GM12892 (cell line): Measurements from ENCODE around the gene DHRS1.

Experiments used
- DNase-seq: peaks from one replicate; pipeline ENCODE4 v3.0.0; 2011; ENCODE audit not compliant: insufficient read length
- FAIRE-seq: peaks from 2 replicates; lab custom pipeline; 2011; peaks lifted over from hg19 to GRCh38; lab: Jason Lieb, UNC
- POLR2A ChIP-seq: IDR thresholded peaks from 2 replicates; pipeline ENCODE4 v1.6.1; 2011; ENCODE audit warnings: low read depth, low read length, control low read depth
- POLR2AphosphoS5 ChIP-seq: IDR thresholded peaks from 2 replicates; pipeline ENCODE4 v1.6.1; 2011; ENCODE audit warnings: low read depth, low read length, control low read depth
- TAF1 ChIP-seq: IDR thresholded peaks from 2 replicates; pipeline ENCODE4 v1.6.1; 2011; ENCODE audit warnings: low read depth, mild to moderate bottlenecking, control low read depth, low read length, borderline replicate concordance

Gene DHRS1

DNA sequence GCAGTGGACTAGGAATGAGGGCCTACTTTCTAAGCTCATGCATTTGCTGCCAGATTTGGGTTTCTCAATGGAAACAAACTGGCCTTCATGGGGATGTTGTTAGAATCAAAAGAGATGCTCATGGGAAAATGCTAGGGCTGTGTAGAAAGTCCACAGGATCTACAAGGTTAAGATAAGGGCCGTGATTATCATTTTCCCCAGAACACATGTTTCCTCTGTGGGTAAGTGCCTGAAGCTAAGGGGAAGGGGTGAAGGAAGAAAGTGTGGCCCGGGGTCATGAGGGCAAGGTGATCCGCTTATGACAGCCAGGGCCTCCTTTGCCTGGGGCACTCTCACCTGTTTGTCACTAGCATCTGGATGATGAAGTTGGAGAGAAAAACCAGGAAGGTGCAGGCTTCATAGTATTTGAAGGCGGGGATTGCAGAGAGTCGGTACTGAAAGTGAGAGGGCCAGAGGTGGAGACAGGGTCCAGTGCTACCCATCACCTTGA, 25.5 kb upstream of the DHRS1 start:
- TF ChIP-seq POLR2AphosphoS5 (no peak), TAF1 (no peak), POLR2A (no peak)
- no peak for DNase-seq
- no peak for FAIRE-seq

GRCh38 chr14:24324024-24324423, 24.4 kb upstream of the DHRS1 start:
- TF ChIP-seq TAF1 (no peak), POLR2AphosphoS5 (no peak), POLR2A (no peak)
- FAIRE-seq (no peak), DNase-seq (no peak)

DNA sequence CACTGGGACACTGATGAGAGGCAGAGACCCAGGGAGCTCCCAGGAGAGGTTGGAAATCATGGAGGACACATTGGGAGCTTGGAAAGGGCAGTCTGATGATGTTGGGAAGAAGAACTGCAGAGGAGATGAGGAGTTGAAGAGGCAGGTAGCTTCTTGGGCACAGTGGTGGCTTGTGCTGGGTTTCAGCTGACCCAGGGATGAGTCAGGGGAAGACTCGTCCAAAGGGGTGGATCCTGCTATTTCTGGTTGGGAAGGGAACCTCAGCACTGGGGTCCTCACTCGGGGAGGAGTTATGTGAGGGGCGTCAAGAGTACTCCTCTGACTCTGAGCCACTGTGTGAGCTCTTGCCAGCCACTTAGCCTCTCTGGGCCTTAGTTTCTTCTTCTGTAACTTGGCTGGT, 23.8 kb upstream of the DHRS1 start:
- FAIRE-seq (no peak), DNase-seq (no peak)
- TF ChIP-seq TAF1 (no peak), POLR2A (no peak), POLR2AphosphoS5 (no peak)

DNA sequence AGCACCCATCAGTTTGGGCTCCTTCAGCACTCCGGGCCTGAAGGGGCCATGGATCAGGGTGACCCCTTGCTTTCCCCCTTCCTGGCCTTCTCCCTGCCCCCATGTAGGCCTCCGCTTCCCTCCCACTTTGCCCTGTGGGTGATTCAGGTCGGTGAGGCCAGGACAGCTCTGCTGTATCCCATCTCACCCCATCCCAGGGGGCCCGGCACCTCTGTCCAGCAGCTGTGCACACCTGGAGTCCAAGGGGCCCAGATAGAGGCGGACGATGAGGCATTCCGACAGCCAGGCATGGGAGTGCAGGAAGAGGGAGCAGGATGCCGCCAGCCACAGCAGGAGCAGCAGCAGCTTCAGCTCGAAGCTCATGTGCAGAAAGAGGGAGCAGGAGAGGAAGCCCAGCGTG, 23.1 kb upstream of the DHRS1 start:
- DNase-seq (no peak), FAIRE-seq (no peak)
- TF ChIP-seq POLR2AphosphoS5 (no peak), TAF1 (no peak), POLR2A (no peak)

DNA sequence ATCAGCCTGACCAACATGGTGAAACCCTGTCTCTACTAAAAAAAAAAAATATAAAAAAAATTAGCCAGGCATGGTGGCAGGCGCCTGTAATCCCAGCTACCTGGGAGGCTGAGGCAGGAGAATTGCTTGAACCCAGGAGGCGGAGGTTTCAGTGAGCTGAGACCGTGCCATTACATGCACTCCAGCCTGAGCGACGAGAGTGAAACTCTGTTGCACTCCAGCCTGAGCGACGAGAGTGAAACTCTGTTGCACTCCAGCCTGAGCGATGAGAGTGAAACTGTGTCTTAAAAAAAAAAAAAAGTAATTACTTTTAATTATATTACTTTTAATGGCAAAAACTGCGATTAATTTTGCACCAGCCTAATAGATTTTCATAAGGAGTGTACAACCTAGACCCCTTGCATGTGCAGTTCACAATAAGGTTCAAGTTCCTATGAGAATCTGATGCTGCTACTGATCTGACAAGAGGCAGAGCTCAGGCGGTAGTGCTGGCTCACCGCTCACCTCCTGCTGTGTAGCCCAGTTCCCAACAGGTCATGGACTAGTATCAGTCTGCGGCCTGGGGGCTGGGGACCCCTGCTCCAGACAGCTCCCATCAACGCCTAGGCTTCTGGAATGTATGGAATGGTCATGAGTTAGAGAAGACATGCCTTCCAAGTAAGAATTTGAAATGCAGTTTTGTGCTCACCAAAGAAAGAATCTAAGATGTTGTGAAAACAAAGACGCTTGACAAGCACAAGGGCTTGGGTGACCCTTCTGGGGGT, 21.8 kb upstream of the DHRS1 start:
- DNase-seq (no peak), FAIRE-seq (no peak)
- TF ChIP-seq POLR2A (no peak), TAF1 (no peak), POLR2AphosphoS5 (no peak)

GRCh38 chr14:24317141-24317928, 17.8 kb upstream of the DHRS1 start:
- FAIRE-seq (no peak), DNase-seq (no peak)
- TF ChIP-seq POLR2A (no peak), TAF1 (no peak), POLR2AphosphoS5 (no peak)

- DNase-seq (no peak), FAIRE-seq (no peak)
- TF ChIP-seq TAF1 (no peak), POLR2A (no peak), POLR2AphosphoS5 (no peak)
These were observed 17.0 kb upstream of the DHRS1 start for GRCh38 chr14:24316597-24316950.

DNA sequence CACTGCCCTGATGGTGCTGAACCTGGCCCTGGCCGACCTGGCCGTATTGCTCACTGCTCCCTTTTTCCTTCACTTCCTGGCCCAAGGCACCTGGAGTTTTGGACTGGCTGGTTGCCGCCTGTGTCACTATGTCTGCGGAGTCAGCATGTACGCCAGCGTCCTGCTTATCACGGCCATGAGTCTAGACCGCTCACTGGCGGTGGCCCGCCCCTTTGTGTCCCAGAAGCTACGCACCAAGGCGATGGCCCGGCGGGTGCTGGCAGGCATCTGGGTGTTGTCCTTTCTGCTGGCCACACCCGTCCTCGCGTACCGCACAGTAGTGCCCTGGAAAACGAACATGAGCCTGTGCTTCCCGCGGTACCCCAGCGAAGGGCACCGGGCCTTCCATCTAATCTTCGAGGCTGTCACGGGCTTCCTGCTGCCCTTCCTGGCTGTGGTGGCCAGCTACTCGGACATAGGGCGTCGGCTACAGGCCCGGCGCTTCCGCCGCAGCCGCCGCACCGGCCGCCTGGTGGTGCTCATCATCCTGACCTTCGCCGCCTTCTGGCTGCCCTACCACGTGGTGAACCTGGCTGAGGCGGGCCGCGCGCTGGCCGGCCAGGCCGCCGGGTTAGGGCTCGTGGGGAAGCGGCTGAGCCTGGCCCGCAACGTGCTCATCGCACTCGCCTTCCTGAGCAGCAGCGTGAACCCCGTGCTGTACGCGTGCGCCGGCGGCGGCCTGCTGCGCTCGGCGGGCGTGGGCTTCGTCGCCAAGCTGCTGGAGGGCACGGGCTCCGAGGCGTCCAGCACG, 16.4 kb upstream of the DHRS1 start:
- TF ChIP-seq POLR2AphosphoS5 (no peak), TAF1 (no peak), POLR2A (no peak)
- FAIRE-seq (no peak), DNase-seq (no peak)

DNA sequence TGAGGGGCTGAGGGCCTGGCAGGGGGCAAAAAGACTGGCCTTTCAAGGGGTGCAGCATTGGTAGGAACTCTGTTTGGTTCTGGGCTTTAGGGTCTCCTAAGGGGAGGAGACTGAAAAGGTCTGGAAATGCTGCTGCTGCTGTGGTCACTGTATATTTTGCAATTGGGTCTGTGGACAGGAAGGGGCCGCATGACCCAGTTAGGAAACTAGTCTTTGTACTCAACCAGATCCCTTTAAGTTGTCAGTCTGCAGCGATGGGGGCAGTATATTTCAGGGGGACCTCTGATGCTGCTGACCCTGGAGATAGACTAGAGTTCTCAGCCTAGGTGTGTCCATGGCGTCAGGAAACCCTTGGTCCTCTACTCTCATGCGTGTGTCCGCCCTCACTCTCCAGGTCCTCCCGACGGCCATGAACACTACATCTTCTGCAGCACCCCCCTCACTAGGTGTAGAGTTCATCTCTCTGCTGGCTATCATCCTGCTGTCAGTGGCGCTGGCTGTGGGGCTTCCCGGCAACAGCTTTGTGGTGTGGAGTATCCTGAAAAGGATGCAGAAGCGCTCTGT, 15.7 kb upstream of the DHRS1 start:
- DNase-seq, result no peak
- FAIRE-seq, result no peak
- no peak for TF ChIP-seq TAF1
- TF ChIP-seq POLR2AphosphoS5, result no peak
- no peak for TF ChIP-seq POLR2A

DNA sequence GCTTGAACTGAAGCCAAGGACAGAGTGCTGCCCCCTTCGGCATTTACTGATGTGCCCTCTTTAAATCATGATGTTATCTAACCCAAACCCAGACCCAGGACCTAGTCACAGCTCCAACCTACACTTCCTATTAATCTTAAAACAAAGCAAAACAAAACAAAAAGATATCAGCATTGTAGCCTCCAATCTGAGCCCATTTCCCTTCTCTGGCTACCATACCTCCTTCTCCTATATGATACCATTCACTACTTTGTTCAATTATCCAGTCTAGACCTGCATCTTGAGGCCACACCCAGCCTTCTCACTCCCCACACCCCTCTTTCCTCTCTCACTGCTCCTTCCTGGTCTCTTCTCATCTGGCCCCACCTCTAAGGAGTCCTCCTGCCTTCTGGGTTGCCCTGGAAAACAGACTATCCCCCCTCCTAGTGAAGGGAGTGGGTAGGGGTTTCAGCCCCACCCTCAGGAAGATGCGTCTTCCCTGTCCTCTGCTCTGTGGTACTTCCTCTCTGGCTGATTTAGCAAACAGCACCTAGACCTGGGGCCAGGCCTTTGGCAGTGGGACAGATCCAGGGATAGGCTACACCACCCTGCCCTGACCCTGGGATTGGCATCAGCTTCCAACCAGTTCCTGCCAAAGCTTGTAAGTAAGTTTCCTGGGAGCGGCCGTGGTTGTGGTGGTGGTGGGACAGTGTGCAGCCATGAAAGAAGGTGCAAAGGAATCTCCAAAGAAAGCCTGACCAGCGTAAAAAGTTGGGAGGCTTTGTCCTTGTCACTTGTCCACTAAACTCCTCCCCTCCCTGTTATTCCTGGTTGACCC, 15.0 kb upstream of the DHRS1 start:
- FAIRE-seq (no peak), DNase-seq (no peak)
- TF ChIP-seq POLR2AphosphoS5 (no peak), POLR2A (no peak), TAF1 (no peak)
